Neutrophil (primary cell): ENCODE results near the gene VPS8.
"Not testable (repeated sequence)": the region's sequence is repeated elsewhere in the genome, so short reads cannot be mapped to it uniquely, and the experiment has no call there.

Source experiments
- H3K27ac ChIP-seq: fragments of 200-600 bp; sonication (generic); 2 replicates; pipeline ENCODE4 v1.5.1; 2016; ENCODE audit warnings: mild to moderate bottlenecking, moderate library complexity
- H3K27me3 ChIP-seq: fragments of 200-600 bp; sonication (generic); 2 replicates; pipeline ENCODE4 v1.6.0; 2016; ENCODE audit warnings: mild to moderate bottlenecking
- H3K36me3 ChIP-seq: fragments of 200-600 bp; sonication (generic); 2 replicates; pipeline ENCODE4 v1.5.1; 2017
- H3K4me1 ChIP-seq, 2 experiments: fragments of 200-600 bp in 1 of 2; sonication (generic) in 1 of 2; 1 replicate in 1 of 2; 2 replicates in 1 of 2; pipeline versions ENCODE4 v1.5.1 to v1.6.1; 2013 to 2016; ENCODE audit warnings: low read depth in 1 of 2, low read length in 1 of 2, mild to moderate bottlenecking in 1 of 2, moderate library complexity in 1 of 2; ENCODE audit not compliant: control insufficient read depth in 1 of 2, insufficient read depth in 1 of 2
- H3K4me3 ChIP-seq, 2 experiments: fragments of 200-600 bp in 1 of 2; sonication (generic) in 1 of 2; 1 replicate in 1 of 2; 2 replicates in 1 of 2; pipeline ENCODE4 v1.5.1; 2013 to 2016; ENCODE audit warnings: low read depth in 1 of 2, low read length in 1 of 2, mild to moderate bottlenecking in 1 of 2, moderate library complexity in 1 of 2
- H3K9me3 ChIP-seq: fragments of 200-600 bp; sonication (generic); 2 replicates; pipeline ENCODE4 v1.5.1; 2016
- CTCF ChIP-seq: fragments of 200-600 bp; sonication (generic); IDR thresholded peaks from 2 replicates; pipeline ENCODE4 v1.5.1; 2016; ENCODE audit warnings: antibody characterized with exemption

VPS8 gene

GRCh38 chr3:185009650-185010049 lies 197.7 kb downstream of the VPS8 start:
- no peaks in the 10 kb centered on the region for H3K4me1 ChIP-seq
- H3K27ac ChIP-seq = no peak overlapping the region
- peaks cover 25% of the 10 kb centered on the region for H3K36me3 ChIP-seq
- no peak for TF ChIP-seq CTCF
- H3K4me3 ChIP-seq = no peak overlapping the region
- H3K27me3 ChIP-seq = no peaks in the 10 kb centered on the region
- no peaks in the 10 kb centered on the region for H3K9me3 ChIP-seq

- H3K4me1 ChIP-seq, H3K27me3 ChIP-seq, H3K27ac ChIP-seq, H3K9me3 ChIP-seq, H3K4me3 ChIP-seq: not testable (repeated sequence)
- H3K36me3 ChIP-seq = peaks cover 44% of the 10 kb centered on the region
Observed at GRCh38 chr3:185017584-185017983, 205.6 kb downstream of the VPS8 start.

- H3K9me3 ChIP-seq, H3K27me3 ChIP-seq, H3K4me1 ChIP-seq, H3K27ac ChIP-seq, H3K4me3 ChIP-seq: not testable (repeated sequence)
- peaks cover 44% of the 10 kb centered on the region for H3K36me3 ChIP-seq
Observed at GRCh38 chr3:185017996-185018395, 206.0 kb downstream of the VPS8 start.

- Histone ChIP-seq H3K36me3 (peaks cover 42% of the 10 kb centered on the region), H3K9me3 (no peaks in the 10 kb centered on the region), H3K27me3 (no peaks in the 10 kb centered on the region), H3K4me3 (no peak overlapping the region), H3K4me1 (no peaks in the 10 kb centered on the region), H3K27ac (no peak overlapping the region)
- TF ChIP-seq CTCF = no peak
Observed at GRCh38 chr3:185021256-185021655, 209.3 kb downstream of the VPS8 start.

GRCh38 chr3:185024406-185024805 lies 212.4 kb downstream of the VPS8 start:
- TF ChIP-seq CTCF = no peak
- no peaks in the 10 kb centered on the region for H3K27me3 ChIP-seq
- no peaks in the 10 kb centered on the region for H3K9me3 ChIP-seq
- H3K36me3 ChIP-seq = peaks cover 50% of the 10 kb centered on the region
- H3K27ac ChIP-seq = no peak overlapping the region
- no peaks in the 10 kb centered on the region for H3K4me1 ChIP-seq
- no peak overlapping the region for H3K4me3 ChIP-seq

GRCh38 chr3:185024966-185025365 lies 213.0 kb downstream of the VPS8 start:
- Histone ChIP-seq H3K27ac (no peak overlapping the region), H3K36me3 (peaks cover 54% of the 10 kb centered on the region), H3K4me1 (no peaks in the 10 kb centered on the region), H3K27me3 (no peaks in the 10 kb centered on the region), H3K9me3 (no peaks in the 10 kb centered on the region), H3K4me3 (no peak overlapping the region)
- no peak for TF ChIP-seq CTCF

- no peak overlapping the region for H3K27ac ChIP-seq
- no peaks in the 10 kb centered on the region for H3K27me3 ChIP-seq
- no peaks in the 10 kb centered on the region for H3K4me1 ChIP-seq
- no peak for TF ChIP-seq CTCF
- peaks cover 66% of the 10 kb centered on the region for H3K36me3 ChIP-seq
- H3K9me3 ChIP-seq = no peaks in the 10 kb centered on the region
- H3K4me3 ChIP-seq = no peak overlapping the region
Observed at GRCh38 chr3:185028121-185028520, 216.2 kb downstream of the VPS8 start.
